Retinal pigment epithelial cell (primary cell): Measurements from ENCODE around the gene GRWD1.
"Not testable (repeated sequence)": the region's sequence is repeated elsewhere in the genome, so short reads cannot be mapped to it uniquely, and the experiment has no call there.

Experiments used
- DNase-seq: peaks from one replicate; pipeline ENCODE4 v3.0.0-alpha.2; 2010; ENCODE audit warnings: low read depth
- H3K4me3 ChIP-seq: 2 replicates; pipeline ENCODE4 v1.5.1; 2011; ENCODE audit warnings: mild to moderate bottlenecking, low read length, control low read depth, moderate library complexity
- CTCF ChIP-seq: conservative IDR thresholded peaks from 2 replicates; pipeline ENCODE4 v1.5.1; 2011; ENCODE audit warnings: low read depth, low read length, control low read depth, inconsistent platforms

GRWD1 gene

GRCh38 chr19:48487948-48488347 lies 42.2 kb downstream of the GRWD1 start:
- no peak overlapping the region for H3K4me3 ChIP-seq
- peak; percentile 66 for DNase-seq
- no peak for TF ChIP-seq CTCF

GRCh38 chr19:48488478-48488877 lies 42.7 kb downstream of the GRWD1 start:
- not testable (repeated sequence) for H3K4me3 ChIP-seq, DNase-seq

- H3K4me3 ChIP-seq = no peak overlapping the region
- DNase-seq = no peak
- TF ChIP-seq CTCF = peak; percentile 94
These were observed 43.9 kb downstream of the GRWD1 start for GRCh38 chr19:48489608-48490216.

- DNase-seq = no peak
- TF ChIP-seq CTCF = no peak
- H3K4me3 ChIP-seq = peak overlapping the region; percentile 18
These were observed 45.4 kb downstream of the GRWD1 start for GRCh38 chr19:48490981-48491792.

- TF ChIP-seq CTCF = no peak
These were observed 46.0 kb downstream of the GRWD1 start for GRCh38 chr19:48491793-48492123.

GRCh38 chr19:48492925-48493717 lies 47.3 kb downstream of the GRWD1 start:
- DNase-seq = peak; percentile 91
- peak overlapping the region; percentile 59 for H3K4me3 ChIP-seq
- no peak for TF ChIP-seq CTCF

More at GRCh38 chr19:48491793-48492123, 46.0 kb downstream of the GRWD1 start:
- no peak for DNase-seq
- no peak overlapping the region for H3K4me3 ChIP-seq

- TF ChIP-seq CTCF = no peak
- peak overlapping the region; percentile 59 for H3K4me3 ChIP-seq
- no peak for DNase-seq
These were observed 48.1 kb downstream of the GRWD1 start for GRCh38 chr19:48493718-48494401.
